Caco-2 (cell line): ENCODE results near the gene ATP8B4. TPM values are rescaled to one million over a fixed set of nuclear protein-coding genes. Genes with fewer than 3 reads are reported as not detected.
"Not testable (repeated sequence)": the region's sequence is repeated elsewhere in the genome, so short reads cannot be mapped to it uniquely, and the experiment has no call there.

ENCODE experiments used
- BruUV-seq: library from RNA; stranded (reverse); fragments of 400-500 nt; replicated peaks from 2 replicates; lab custom pipeline; 2021; lab: Mats Ljungman, UMichigan
- CTCF ChIA-PET: fragments of 300-600 bp; sonication (Branson Sonifier 250); formaldehyde crosslinking; loops from one replicate; lab custom pipeline; 2022; ENCODE audit warnings: antibody characterized with exemption; lab: Charles Lee
- POLR2A ChIA-PET: fragments of 300-600 bp; sonication (Branson Sonifier 250); formaldehyde crosslinking; loops from one replicate; lab custom pipeline; 2022; ENCODE audit warnings: antibody characterized with exemption; lab: Charles Lee
- DNase-seq, 2 experiments: peaks; one replicate each; pipeline versions ENCODE4 v3.0.0 to v3.0.0-alpha.2; 2020 to 2022
- H3K27me3 ChIP-seq: replicated peaks from 2 replicates; pipeline ENCODE4 v1.6.0; 2011; ENCODE audit warnings: low read length; ENCODE audit not compliant: control insufficient read depth, insufficient read depth
- H3K36me3 ChIP-seq: 2 replicates; pipeline ENCODE4 v1.5.1; 2011; ENCODE audit warnings: low read length; ENCODE audit not compliant: control insufficient read depth, insufficient read depth
- H3K4me1 ChIP-seq: fragments of 250-450 bp; sonication (Bioruptor Pico); 2 replicates; pipeline ENCODE4 v1.5.1; 2020; ENCODE audit warnings: mild to moderate bottlenecking
- H3K4me3 ChIP-seq: 2 replicates; pipeline ENCODE4 v1.5.1; 2011; ENCODE audit warnings: low read depth, mild to moderate bottlenecking, control low read depth, low read length
- H3K9me3 ChIP-seq: fragments of 250-450 bp; sonication (Bioruptor Pico); 2 replicates; pipeline ENCODE4 v1.5.1; 2020; ENCODE audit warnings: mild to moderate bottlenecking, moderate library complexity
- H3K27ac Mint-ChIP-seq: one replicate; pipeline ENCODE4 v1.8.0; 2022; ENCODE audit warnings: mixed read lengths; ENCODE audit not compliant: unreplicated experiment
- H3K27me3 Mint-ChIP-seq: one replicate; pipeline ENCODE4 v1.8.0; 2022; ENCODE audit warnings: mixed read lengths; ENCODE audit not compliant: insufficient read depth, unreplicated experiment
- H3K36me3 Mint-ChIP-seq: one replicate; pipeline ENCODE4 v1.8.0; 2022; ENCODE audit warnings: mild to moderate bottlenecking, mixed read lengths; ENCODE audit not compliant: insufficient read depth, unreplicated experiment
- H3K4me1 Mint-ChIP-seq: one replicate; pipeline ENCODE4 v1.8.0; 2022; ENCODE audit warnings: low read depth, mixed read lengths; ENCODE audit not compliant: unreplicated experiment
- H3K4me3 Mint-ChIP-seq: one replicate; pipeline ENCODE4 v1.8.0; 2022; ENCODE audit warnings: mild to moderate bottlenecking, moderate library complexity, mixed read lengths; ENCODE audit not compliant: unreplicated experiment
- H3K9me3 Mint-ChIP-seq: one replicate; pipeline ENCODE4 v1.8.0; 2022; ENCODE audit warnings: mixed read lengths; ENCODE audit not compliant: unreplicated experiment
- intact Hi-C: fragments of 100-400 bp; cut with micrococcal nuclease; formaldehyde crosslinking; loops from one replicate; pipeline ENCODE4 v1.10.0; 2022; ENCODE audit not compliant: unreplicated experiment
- total RNA-seq: library from RNA; stranded (reverse); gene quantifications from 2 replicates; pipeline ENCODE4 v1.2.3, GENCODE V29; 2022
- TF ChIP-seq, protein P1 (sequence below), 2 experiments: fragments of 200-600 bp in 1 of 2; IDR thresholded peaks; 1 replicate in 1 of 2; 2 replicates in 1 of 2; pipeline versions ENCODE4 v1.5.1 to v1.8.0; 2011 to 2022; ENCODE audit warnings: antibody characterized with exemption in 1 of 2, control low read depth in 1 of 2, inconsistent platforms in 1 of 2, low read depth in 1 of 2, low read length in 1 of 2, mild to moderate bottlenecking in 1 of 2, moderate library complexity in 1 of 2; ENCODE audit not compliant: insufficient read depth in 1 of 2, severe bottlenecking in 1 of 2, unreplicated experiment in 1 of 2

The ATP8B4 gene
- total RNA-seq, 1 experiment from 2014 or later = 0.57 TPM

DNA sequence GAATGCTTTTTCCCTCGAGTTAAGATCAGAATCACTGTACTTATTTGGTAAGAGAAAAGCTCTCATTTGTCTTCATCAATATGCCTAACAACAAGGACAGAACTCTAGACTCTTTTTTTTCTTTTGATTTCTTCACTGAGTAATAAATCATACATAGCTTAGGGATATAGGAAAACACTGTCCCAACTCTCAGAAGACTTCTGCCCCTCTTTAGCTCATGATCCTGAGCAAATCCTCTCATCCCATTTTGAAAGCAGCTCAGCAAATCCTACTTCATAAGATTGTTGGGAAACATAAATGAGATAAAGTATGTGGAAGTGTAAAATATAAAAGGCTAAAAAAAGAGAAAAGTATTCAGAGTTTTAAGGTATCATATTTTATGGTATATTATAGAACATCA lies 141.7 kb downstream of the ATP8B4 start:
- Histone ChIP-seq H3K36me3 (no peaks in the 10 kb centered on the region), H3K4me1 (no peaks in the 10 kb centered on the region), H3K9me3 (no peaks in the 10 kb centered on the region), H3K4me3 (no peak overlapping the region), H3K27me3 (no peaks in the 10 kb centered on the region)
- ChIA-PET POLR2A (no interaction called here), CTCF (no interaction called here)
- no peaks in the 10 kb centered on the region for H3K9me3 Mint-ChIP-seq
- H3K27me3 Mint-ChIP-seq = no peaks in the 10 kb centered on the region
- no peak overlapping the region for H3K4me3 Mint-ChIP-seq
- TF ChIP-seq, protein P1, sequence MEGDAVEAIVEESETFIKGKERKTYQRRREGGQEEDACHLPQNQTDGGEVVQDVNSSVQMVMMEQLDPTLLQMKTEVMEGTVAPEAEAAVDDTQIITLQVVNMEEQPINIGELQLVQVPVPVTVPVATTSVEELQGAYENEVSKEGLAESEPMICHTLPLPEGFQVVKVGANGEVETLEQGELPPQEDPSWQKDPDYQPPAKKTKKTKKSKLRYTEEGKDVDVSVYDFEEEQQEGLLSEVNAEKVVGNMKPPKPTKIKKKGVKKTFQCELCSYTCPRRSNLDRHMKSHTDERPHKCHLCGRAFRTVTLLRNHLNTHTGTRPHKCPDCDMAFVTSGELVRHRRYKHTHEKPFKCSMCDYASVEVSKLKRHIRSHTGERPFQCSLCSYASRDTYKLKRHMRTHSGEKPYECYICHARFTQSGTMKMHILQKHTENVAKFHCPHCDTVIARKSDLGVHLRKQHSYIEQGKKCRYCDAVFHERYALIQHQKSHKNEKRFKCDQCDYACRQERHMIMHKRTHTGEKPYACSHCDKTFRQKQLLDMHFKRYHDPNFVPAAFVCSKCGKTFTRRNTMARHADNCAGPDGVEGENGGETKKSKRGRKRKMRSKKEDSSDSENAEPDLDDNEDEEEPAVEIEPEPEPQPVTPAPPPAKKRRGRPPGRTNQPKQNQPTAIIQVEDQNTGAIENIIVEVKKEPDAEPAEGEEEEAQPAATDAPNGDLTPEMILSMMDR (IDR thresholded peaks at IDR 0.05; ENCODE audit: insufficient read depth in 1 of 2, low read depth in 1 of 2, low read length in 1 of 2, severe bottlenecking in 1 of 2, unreplicated experiment in 1 of 2) = no peak
- no TSS peak for BruUV-seq
- no peaks in the 10 kb centered on the region for H3K36me3 Mint-ChIP-seq
- no peak overlapping the region for H3K27ac Mint-ChIP-seq
- DNase-seq = no peak
- H3K4me1 Mint-ChIP-seq = peaks cover 6% of the 10 kb centered on the region
- intact Hi-C loops = no loop called here

GRCh38 chr15:49964551-49964950 lies 154.5 kb downstream of the ATP8B4 start:
- H3K27ac Mint-ChIP-seq = no peak overlapping the region
- peaks cover 12% of the 10 kb centered on the region for H3K27me3 Mint-ChIP-seq
- no peak for DNase-seq
- H3K4me3 Mint-ChIP-seq = no peak overlapping the region
- intact Hi-C loops = no loop called here
- H3K36me3 Mint-ChIP-seq = no peaks in the 10 kb centered on the region
- ChIA-PET CTCF (no interaction called here), POLR2A (no interaction called here)
- TF ChIP-seq, protein P1 (IDR thresholded peaks at IDR 0.05; ENCODE audit: insufficient read depth in 1 of 2, low read depth in 1 of 2, low read length in 1 of 2, severe bottlenecking in 1 of 2, unreplicated experiment in 1 of 2) = no peak
- H3K9me3 Mint-ChIP-seq = no peaks in the 10 kb centered on the region
- no peaks in the 10 kb centered on the region for H3K27me3 ChIP-seq
- H3K9me3 ChIP-seq = no peaks in the 10 kb centered on the region
- H3K4me1 Mint-ChIP-seq = no peaks in the 10 kb centered on the region
- BruUV-seq = no TSS peak
- no peaks in the 10 kb centered on the region for H3K36me3 ChIP-seq
- H3K4me1 ChIP-seq = no peaks in the 10 kb centered on the region
- no peak overlapping the region for H3K4me3 ChIP-seq

- Histone ChIP-seq H3K36me3 (no peaks in the 10 kb centered on the region), H3K4me1 (no peaks in the 10 kb centered on the region), H3K9me3 (peaks cover 5% of the 10 kb centered on the region; the same call in 1 of the 2 replicates), H3K27me3 (no peaks in the 10 kb centered on the region), H3K4me3 (no peak overlapping the region)
- no peak overlapping the region for H3K27ac Mint-ChIP-seq
- H3K9me3 Mint-ChIP-seq = no peaks in the 10 kb centered on the region
- H3K36me3 Mint-ChIP-seq = no peaks in the 10 kb centered on the region
- no peak overlapping the region for H3K4me3 Mint-ChIP-seq
- TF ChIP-seq, protein P1 (IDR thresholded peaks at IDR 0.05; ENCODE audit: insufficient read depth in 1 of 2, low read depth in 1 of 2, low read length in 1 of 2, severe bottlenecking in 1 of 2, unreplicated experiment in 1 of 2) = no peak
- peaks cover 8% of the 10 kb centered on the region for H3K27me3 Mint-ChIP-seq
- no peak for DNase-seq
- intact Hi-C loops = no loop called here
- CTCF ChIA-PET = no interaction called here
- BruUV-seq = no TSS peak
- POLR2A ChIA-PET = no interaction called here
- no peaks in the 10 kb centered on the region for H3K4me1 Mint-ChIP-seq
Observed at GRCh38 chr15:49964061-49964460, 155.0 kb downstream of the ATP8B4 start.

- H3K4me3 ChIP-seq, H3K27ac Mint-ChIP-seq, BruUV-seq, H3K4me3 Mint-ChIP-seq, H3K4me1 ChIP-seq, H3K36me3 Mint-ChIP-seq, POLR2A ChIA-PET, H3K27me3 Mint-ChIP-seq, H3K9me3 ChIP-seq, H3K36me3 ChIP-seq, DNase-seq, H3K27me3 ChIP-seq, H3K4me1 Mint-ChIP-seq, intact Hi-C loops, CTCF ChIA-PET, H3K9me3 Mint-ChIP-seq: not testable (repeated sequence)
Observed at GRCh38 chr15:49963033-49963772, 155.8 kb downstream of the ATP8B4 start.
